NCI-H774 (cell line): ENCODE measurements around the gene MAP7D2.

Experiments
- DNase-seq: peaks from one replicate; lab custom pipeline; 2025; lab: John Stamatoyannopoulos, UW

The MAP7D2 gene

DNA sequence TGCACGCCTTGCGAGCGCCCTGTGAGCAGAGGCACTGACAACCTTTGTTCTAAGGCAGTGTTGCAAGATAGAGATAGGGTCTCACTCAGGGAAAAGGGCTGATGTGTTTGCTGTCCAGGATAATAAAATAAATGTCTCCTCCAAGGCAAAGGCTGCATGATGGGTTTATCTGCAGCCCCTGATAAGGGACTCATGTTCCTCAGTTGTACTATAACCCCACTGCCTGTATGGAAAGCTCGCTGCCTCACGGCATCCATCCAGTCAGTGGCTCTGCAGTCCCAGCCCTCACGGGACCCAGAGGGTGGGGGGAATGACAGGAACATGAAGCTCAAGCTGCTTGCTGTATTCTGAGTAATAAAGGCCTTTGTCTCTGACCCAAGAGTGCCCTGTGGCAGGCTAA lies 148.4 kb downstream of the MAP7D2 start:
- no peak for DNase-seq

DNA sequence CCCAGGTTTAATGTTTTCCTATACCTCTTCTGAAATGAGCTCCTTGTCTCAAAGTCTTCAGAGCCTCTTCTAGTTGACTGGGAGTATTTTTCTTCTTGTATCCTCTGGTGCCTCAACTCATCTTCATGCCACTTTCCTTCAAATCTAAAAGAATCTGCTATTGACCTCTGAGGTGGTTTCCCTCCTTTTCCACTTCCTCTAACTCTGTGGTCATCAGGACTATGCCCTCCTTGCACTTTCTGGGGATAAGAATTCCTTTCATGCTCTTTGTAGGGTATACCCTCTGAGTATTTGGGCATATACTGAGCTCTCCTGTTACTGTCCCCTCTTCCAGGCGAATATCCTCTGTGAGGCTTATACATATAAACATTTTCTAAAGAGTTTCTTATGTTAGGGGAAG lies 150.7 kb downstream of the MAP7D2 start:
- DNase-seq: no peak

DNA sequence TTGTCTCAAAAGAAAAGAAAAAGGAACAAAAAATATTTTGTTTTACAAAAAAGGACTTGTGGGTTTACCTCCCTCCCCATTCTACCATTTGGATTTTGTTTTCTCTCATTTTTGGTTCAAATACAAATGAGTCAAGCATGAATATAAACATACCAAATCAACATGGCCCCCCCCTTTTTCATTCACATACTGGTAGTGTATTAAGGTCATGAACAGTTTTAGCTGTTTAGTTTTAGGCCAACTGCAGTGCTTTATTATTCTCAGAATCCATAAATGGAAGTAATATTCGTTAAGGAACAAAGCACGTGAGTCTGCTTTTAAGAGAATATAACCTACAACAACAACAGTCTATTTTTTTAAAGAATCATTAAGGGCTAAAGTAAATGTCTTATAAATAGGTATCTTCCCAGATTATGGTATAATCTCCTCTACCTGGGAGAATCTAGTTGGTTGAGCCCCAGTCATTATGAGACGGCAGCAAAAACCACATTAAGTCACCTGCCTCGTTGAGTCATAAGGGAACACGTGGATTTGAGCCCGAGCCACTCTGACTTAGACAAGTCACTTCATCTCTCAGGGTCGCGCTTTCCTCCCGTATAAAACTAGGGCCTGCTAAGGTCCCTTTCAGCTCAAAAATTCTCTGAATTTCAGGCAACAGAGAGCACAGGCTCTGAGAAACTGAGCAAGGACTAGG lies 152.5 kb downstream of the MAP7D2 start:
- DNase-seq: no peak

DNA sequence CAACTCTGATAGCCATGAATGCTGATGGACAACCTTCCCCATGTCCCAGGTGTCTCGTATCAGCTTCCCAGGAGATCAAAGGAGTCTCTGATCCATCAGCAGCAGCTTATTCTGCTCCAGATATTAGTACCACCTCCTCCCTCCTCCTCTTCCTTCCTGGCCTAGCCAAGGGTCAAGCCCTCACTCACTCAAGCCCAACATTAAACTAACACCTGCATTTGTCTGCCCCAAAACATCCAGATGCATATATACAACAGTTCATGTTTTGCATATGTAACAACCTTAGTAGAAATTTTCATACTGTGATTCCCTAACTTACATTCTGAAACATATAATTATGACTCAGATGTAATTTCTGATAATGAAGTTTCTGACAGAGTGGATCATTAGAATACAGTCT lies 155.8 kb downstream of the MAP7D2 start:
- DNase-seq: no peak

DNA sequence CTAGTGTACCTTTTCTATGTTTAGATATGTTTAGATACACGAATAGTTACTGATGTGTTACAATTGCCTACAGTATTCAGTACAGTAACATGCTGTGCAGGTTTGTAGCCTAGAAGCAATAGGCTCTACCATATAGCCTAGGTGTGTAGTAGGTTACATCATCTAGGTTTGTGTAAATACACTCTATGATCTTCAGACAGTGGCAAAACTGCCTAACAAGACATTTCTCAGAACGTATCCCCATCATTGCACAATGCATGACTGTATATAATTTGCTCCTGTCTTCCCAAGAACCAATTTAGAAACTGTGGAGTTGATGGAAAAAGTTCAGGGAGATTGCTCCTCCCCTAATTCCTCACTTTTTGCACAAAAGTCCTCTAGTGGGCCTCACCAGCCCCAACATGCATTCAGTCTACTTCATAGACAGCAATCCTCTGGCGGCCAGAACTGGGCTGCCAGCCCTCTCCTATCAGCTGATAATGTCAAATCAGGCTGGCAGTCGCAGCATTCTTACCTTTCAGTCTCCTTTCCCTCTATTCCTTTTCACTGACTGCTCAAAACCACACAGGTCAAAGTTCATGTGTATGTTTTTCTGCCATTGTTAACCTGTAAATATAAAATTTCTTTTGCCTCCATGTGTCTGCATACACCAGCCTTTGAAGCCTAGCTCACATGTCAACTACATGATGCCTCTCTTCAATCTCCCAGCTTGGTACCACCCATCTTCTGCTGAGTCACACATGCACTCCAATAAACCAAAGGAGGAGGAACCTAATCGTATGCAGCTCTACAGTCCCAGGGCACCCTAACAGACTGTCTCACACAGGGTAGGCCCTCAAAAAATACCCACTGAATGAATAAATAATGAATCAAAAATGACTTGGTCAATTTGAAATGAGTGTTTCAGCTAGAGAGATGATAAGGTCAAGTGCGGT lies 157.9 kb downstream of the MAP7D2 start:
- DNase-seq: no peak

DNA sequence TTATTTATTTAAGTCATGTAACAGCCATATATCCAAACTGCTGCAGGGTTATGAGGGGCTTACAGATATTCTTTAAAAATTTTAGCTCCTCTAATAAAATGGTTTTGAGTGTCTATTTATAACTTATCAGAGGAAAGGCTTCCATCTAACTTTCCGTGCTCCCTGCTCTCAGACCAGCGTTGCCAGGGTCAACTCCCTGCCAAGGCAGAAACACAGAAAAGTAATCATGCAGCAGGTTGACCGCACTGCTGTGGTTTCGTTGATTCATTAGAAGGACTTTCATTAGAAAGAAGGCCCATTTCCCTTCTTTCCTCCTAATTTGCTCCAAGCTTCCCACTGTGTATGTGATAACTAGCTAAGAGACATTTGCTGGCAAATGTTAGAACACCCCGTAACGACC lies 159.8 kb downstream of the MAP7D2 start:
- no peak for DNase-seq
